RWPE2 (cell line): Measurements from ENCODE around the gene ESR1.

ENCODE experiments used
- ATAC-seq: fragments of 200-7000 bp; cut with Tn5 transposase; 3 replicates; pipeline ENCODE4 v1.9.1; 2021; ENCODE audit warnings: low read depth
- DNase-seq: peaks from one replicate; pipeline ENCODE4 v3.0.0-alpha.2; 2020; ENCODE audit warnings: low spot score
- H3K27ac ChIP-seq: fragments of 450-650 bp; 2 replicates; pipeline ENCODE4 v1.5.1; 2017; ENCODE audit warnings: mild to moderate bottlenecking; ENCODE audit not compliant: poor library complexity, severe bottlenecking
- H3K27me3 ChIP-seq: fragments of 250-450 bp; sonication (Bioruptor Pico); 2 replicates; pipeline ENCODE4 v1.5.1; 2021; ENCODE audit warnings: mild to moderate bottlenecking, moderate library complexity; ENCODE audit not compliant: insufficient read depth, poor library complexity, severe bottlenecking
- H3K36me3 ChIP-seq: fragments of 250-450 bp; sonication (Bioruptor Pico); 2 replicates; pipeline ENCODE4 v1.5.1; 2020; ENCODE audit warnings: low read depth, mild to moderate bottlenecking, moderate library complexity
- H3K4me1 ChIP-seq: fragments of 250-450 bp; sonication (Bioruptor Pico); 2 replicates; pipeline ENCODE4 v1.5.1; 2021; ENCODE audit warnings: mild to moderate bottlenecking, moderate library complexity; ENCODE audit not compliant: insufficient read depth, poor library complexity, severe bottlenecking
- H3K4me3 ChIP-seq: fragments of 250-450 bp; sonication (Bioruptor Pico); 2 replicates; pipeline ENCODE4 v1.5.1; 2021; ENCODE audit warnings: mild to moderate bottlenecking, moderate library complexity; ENCODE audit not compliant: severe bottlenecking
- H3K9me3 ChIP-seq: fragments of 250-450 bp; sonication (Bioruptor Pico); 2 replicates; pipeline ENCODE4 v1.5.1; 2021; ENCODE audit warnings: mild to moderate bottlenecking, moderate library complexity; ENCODE audit not compliant: severe bottlenecking
- TF ChIP-seq, protein P1 (sequence below): fragments of 450-650 bp; IDR thresholded peaks from one replicate; pipeline ENCODE4 v1.5.1; 2017; ENCODE audit warnings: mild to moderate bottlenecking, moderate library complexity; ENCODE audit not compliant: poor library complexity, severe bottlenecking

ESR1 gene

DNA sequence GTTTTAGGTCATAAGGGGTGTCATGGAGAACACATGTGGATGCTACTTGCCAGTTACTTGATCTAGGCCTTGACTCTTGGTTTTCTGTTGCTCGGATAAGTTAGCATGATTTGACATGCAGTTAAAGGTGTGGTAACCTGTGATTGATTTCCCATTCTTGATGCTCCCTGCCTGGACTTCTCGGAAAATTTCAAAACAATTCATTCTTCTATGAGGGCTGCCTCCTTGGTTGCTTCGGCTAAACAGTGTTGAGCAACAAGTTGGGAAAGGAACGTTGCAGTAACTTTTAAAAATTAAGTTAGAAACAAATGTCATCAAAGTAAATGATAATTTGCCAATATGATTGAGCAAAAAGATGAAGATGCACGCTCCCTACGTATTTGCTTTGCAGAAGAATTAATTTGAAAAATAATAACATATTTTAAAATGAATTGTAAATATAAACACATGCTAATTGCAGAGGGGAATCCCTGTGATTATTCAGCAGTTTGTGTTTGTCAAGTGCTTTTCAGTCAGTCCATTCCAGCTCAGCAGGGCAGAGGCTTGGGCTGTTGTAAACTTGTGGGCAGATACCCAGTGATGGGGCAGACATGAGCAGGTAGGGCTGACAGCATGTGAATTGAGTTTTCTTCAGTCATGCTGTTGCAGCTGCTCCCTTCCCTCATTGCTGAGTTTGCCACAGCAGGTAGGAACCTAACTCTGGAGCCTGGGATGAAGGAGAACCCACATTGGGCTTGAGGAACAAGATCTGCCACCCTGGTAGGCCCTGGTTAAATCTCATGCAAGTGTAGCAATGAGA, 110.2 kb downstream of the ESR1 start:
- ATAC-seq = no peak
- H3K27me3 ChIP-seq = no peaks in the 10 kb centered on the region
- H3K36me3 ChIP-seq = no peaks in the 10 kb centered on the region
- H3K9me3 ChIP-seq = peaks cover 2% of the 10 kb centered on the region
- TF ChIP-seq, protein P1, sequence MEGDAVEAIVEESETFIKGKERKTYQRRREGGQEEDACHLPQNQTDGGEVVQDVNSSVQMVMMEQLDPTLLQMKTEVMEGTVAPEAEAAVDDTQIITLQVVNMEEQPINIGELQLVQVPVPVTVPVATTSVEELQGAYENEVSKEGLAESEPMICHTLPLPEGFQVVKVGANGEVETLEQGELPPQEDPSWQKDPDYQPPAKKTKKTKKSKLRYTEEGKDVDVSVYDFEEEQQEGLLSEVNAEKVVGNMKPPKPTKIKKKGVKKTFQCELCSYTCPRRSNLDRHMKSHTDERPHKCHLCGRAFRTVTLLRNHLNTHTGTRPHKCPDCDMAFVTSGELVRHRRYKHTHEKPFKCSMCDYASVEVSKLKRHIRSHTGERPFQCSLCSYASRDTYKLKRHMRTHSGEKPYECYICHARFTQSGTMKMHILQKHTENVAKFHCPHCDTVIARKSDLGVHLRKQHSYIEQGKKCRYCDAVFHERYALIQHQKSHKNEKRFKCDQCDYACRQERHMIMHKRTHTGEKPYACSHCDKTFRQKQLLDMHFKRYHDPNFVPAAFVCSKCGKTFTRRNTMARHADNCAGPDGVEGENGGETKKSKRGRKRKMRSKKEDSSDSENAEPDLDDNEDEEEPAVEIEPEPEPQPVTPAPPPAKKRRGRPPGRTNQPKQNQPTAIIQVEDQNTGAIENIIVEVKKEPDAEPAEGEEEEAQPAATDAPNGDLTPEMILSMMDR = no peak
- H3K27ac ChIP-seq = peak overlapping the region; percentile 99
- no peak for DNase-seq
- H3K4me3 ChIP-seq = no peak overlapping the region
- peaks cover 48% of the 10 kb centered on the region for H3K4me1 ChIP-seq

GRCh38 chr6:151940307-151940706, 132.8 kb downstream of the ESR1 start:
- H3K4me1 ChIP-seq = no peaks in the 10 kb centered on the region
- DNase-seq = no peak
- no peaks in the 10 kb centered on the region for H3K27me3 ChIP-seq
- no peaks in the 10 kb centered on the region for H3K36me3 ChIP-seq
- H3K4me3 ChIP-seq = no peak overlapping the region
- ATAC-seq = no peak
- H3K27ac ChIP-seq = no peak overlapping the region
- TF ChIP-seq, protein P1 = no peak
- H3K9me3 ChIP-seq = no peaks in the 10 kb centered on the region

- ATAC-seq (no peak), DNase-seq (no peak)
- H3K9me3 ChIP-seq = no peaks in the 10 kb centered on the region
- no peaks in the 10 kb centered on the region for H3K4me1 ChIP-seq
- H3K27me3 ChIP-seq = no peaks in the 10 kb centered on the region
- H3K27ac ChIP-seq = no peak overlapping the region
- TF ChIP-seq, protein P1 = no peak
- H3K4me3 ChIP-seq = no peak overlapping the region
- H3K36me3 ChIP-seq = no peaks in the 10 kb centered on the region
Observed at GRCh38 chr6:151948002-151948743, 140.7 kb downstream of the ESR1 start.

DNA sequence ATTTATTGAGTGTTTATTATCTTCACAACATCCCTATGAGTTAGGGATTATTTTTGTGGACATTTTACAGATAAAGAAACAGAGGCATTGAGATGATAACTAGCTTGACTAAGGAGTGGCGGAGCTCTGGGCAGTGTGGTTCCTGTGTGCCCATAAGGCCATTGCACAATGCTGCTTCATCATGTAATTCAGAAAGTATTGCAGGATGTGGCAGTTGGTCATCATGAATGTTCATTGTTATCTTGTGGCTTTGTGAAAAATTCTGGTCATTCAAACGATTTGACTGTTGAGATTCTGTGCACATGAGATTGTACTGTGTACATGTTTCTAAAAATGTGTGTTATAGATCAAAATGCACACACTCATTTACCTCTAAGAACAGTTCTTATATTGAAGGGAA, 150.8 kb downstream of the ESR1 start:
- H3K27ac ChIP-seq = peak overlapping the region; percentile 5
- no peak overlapping the region for H3K4me3 ChIP-seq
- TF ChIP-seq, protein P1 = peak; percentile 47
- H3K9me3 ChIP-seq = no peaks in the 10 kb centered on the region
- ATAC-seq (peak; percentile 93), DNase-seq (no peak)
- no peaks in the 10 kb centered on the region for H3K36me3 ChIP-seq
- H3K27me3 ChIP-seq = no peaks in the 10 kb centered on the region
- peaks cover 8% of the 10 kb centered on the region for H3K4me1 ChIP-seq
